Measurements from ENCODE around the gene MAGEA4. TPM values are rescaled to one million over a fixed set of nuclear protein-coding genes. Genes with fewer than 3 reads are reported as not detected.

Gene MAGEA4
- total and polyA plus RNA-seq, 2 of the 4 experiments (the other 2 are of a cell fraction) = not detected

GRCh38 chrX:151920101-151920500, 7.4 kb downstream of the MAGEA4 start:
- no peak for ATAC-seq (ENCODE audit: low read depth)
- Histone ChIP-seq H3K18ac (ENCODE audit: low read depth, low read length) (no peak overlapping the region), H3K56ac (ENCODE audit: extremely low read depth, insufficient read depth, low read length) (no peak overlapping the region), H3K4me1 (ENCODE audit: control insufficient read depth, insufficient read depth, low read length) (no peaks in the 10 kb centered on the region), H2AK5ac (ENCODE audit: low read depth, low read length) (no peak overlapping the region), H4K91ac (ENCODE audit: insufficient read depth, low read depth, low read length) (no peak overlapping the region), H3K23ac (ENCODE audit: low read depth, low read length) (no peak overlapping the region), H3K36me3 (ENCODE audit: control insufficient read depth, insufficient read depth, low read length) (no peaks in the 10 kb centered on the region), H2AK9ac (replicated peaks; ENCODE audit: low read depth, low read length, poor library complexity) (no peak overlapping the region), H2BK15ac (ENCODE audit: low read depth, low read length) (no peak overlapping the region), H4K5ac (ENCODE audit: low read depth, low read length) (no peak overlapping the region), H3K9me1 (ENCODE audit: insufficient read depth, low read length) (no peaks in the 10 kb centered on the region), H4K8ac (ENCODE audit: low read depth in 2 of 2, low read length in 2 of 2) (no peak overlapping the region), H3K27ac (ENCODE audit: insufficient read depth, low read length) (no peak overlapping the region), H3K9me3 (ENCODE audit: control insufficient read depth, insufficient read depth, low read length) (peaks cover 19% of the 10 kb centered on the region; the same call in 1 of the 2 replicates), H3K27me3 (ENCODE audit: control insufficient read depth, insufficient read depth, low read length) (no peaks in the 10 kb centered on the region), H2BK120ac (ENCODE audit: low read depth, low read length) (no peak overlapping the region), H3K14ac (replicated peaks; ENCODE audit: low read depth, low read length) (no peak overlapping the region), H4K20me1 (ENCODE audit: insufficient read depth, low read length) (no peaks in the 10 kb centered on the region), H3K4ac (ENCODE audit: low read depth, low read length) (no peak overlapping the region), H3K79me1 (ENCODE audit: low read depth in 1 of 2, low read length in 2 of 2) (no peaks in the 10 kb centered on the region), H3K4me2 (ENCODE audit: low read depth, low read length) (no peak overlapping the region), H2BK5ac (ENCODE audit: low read depth, low read length, poor library complexity, severe bottlenecking) (no peak overlapping the region), H2AFZ (replicated peaks; ENCODE audit: low read length, poor library complexity) (no peak overlapping the region), H2BK20ac (ENCODE audit: low read depth, low read length) (no peak overlapping the region), H3K4me3 (ENCODE audit: insufficient read depth, low read depth, low read length) (no peak overlapping the region), H3K9ac (ENCODE audit: low read depth, low read length) (no peak overlapping the region)
- no CpG with 5 or more reads among the region's 12 CpGs for whole genome bisulfite sequencing, 2 experiments (ENCODE audit: extremely low coverage in 2 of 2, insufficient read length in 1 of 2)
- POLR2A ChIA-PET (ENCODE audit: unreplicated experiment) = no interaction called here
- in situ Hi-C loops (cut with MboI; ENCODE audit: low sequenced_read_pairs) = no loop called here
- BruUV-seq (replicated peaks) = no TSS peak
- dilution Hi-C loops (cut with HindIII; ENCODE audit: low sequenced_read_pairs, unreplicated experiment) = no loop called here
- no peak for DNase-seq
- TF ChIP-seq POLR2A (IDR thresholded peaks at IDR 0.05; ENCODE audit: low read depth, low read length) (no peak), RAD21 (IDR thresholded peaks at IDR 0.05; ENCODE audit: low read length) (no peak), NFE2L2 (IDR thresholded peaks at IDR 0.05; ENCODE audit: low read depth, low read length) (no peak), CEBPB (IDR thresholded peaks at IDR 0.05; ENCODE audit: low read depth, low read length) (no peak), MXI1 (IDR thresholded peaks at IDR 0.05; ENCODE audit: borderline replicate concordance, low read depth, low read length) (no peak), CHD1 (IDR thresholded peaks at IDR 0.05; ENCODE audit: low read depth, low read length) (no peak), RFX5 (IDR thresholded peaks at IDR 0.05; ENCODE audit: low read depth, low read length) (no peak), BHLHE40 (IDR thresholded peaks at IDR 0.05; ENCODE audit: low read depth, low read length) (no peak), MAFK (IDR thresholded peaks at IDR 0.05; ENCODE audit: low read depth, low read length) (no peak), SMC3 (IDR thresholded peaks at IDR 0.05; ENCODE audit: low read depth, low read length) (no peak), MAZ (IDR thresholded peaks at IDR 0.05; ENCODE audit: borderline replicate concordance, low read depth, low read length) (no peak), ELK1 (IDR thresholded peaks at IDR 0.05; ENCODE audit: borderline replicate concordance, low read depth, low read length) (no peak), FOS (IDR thresholded peaks at IDR 0.05; ENCODE audit: low read depth, low read length) (no peak), RCOR1 (IDR thresholded peaks at IDR 0.05; ENCODE audit: insufficient replicate concordance, low read length) (no peak)
- TF ChIP-seq, protein P1, sequence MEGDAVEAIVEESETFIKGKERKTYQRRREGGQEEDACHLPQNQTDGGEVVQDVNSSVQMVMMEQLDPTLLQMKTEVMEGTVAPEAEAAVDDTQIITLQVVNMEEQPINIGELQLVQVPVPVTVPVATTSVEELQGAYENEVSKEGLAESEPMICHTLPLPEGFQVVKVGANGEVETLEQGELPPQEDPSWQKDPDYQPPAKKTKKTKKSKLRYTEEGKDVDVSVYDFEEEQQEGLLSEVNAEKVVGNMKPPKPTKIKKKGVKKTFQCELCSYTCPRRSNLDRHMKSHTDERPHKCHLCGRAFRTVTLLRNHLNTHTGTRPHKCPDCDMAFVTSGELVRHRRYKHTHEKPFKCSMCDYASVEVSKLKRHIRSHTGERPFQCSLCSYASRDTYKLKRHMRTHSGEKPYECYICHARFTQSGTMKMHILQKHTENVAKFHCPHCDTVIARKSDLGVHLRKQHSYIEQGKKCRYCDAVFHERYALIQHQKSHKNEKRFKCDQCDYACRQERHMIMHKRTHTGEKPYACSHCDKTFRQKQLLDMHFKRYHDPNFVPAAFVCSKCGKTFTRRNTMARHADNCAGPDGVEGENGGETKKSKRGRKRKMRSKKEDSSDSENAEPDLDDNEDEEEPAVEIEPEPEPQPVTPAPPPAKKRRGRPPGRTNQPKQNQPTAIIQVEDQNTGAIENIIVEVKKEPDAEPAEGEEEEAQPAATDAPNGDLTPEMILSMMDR (conservative IDR thresholded peaks at IDR 0.05; ENCODE audit: low read depth, low read length) = no peak
- TF ChIP-seq, protein P2, sequence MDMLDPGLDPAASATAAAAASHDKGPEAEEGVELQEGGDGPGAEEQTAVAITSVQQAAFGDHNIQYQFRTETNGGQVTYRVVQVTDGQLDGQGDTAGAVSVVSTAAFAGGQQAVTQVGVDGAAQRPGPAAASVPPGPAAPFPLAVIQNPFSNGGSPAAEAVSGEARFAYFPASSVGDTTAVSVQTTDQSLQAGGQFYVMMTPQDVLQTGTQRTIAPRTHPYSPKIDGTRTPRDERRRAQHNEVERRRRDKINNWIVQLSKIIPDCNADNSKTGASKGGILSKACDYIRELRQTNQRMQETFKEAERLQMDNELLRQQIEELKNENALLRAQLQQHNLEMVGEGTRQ (IDR thresholded peaks at IDR 0.05; ENCODE audit: low read depth, low read length) = no peak
- intact Hi-C loops (cut with micrococcal nuclease) = no loop called here
- CTCF ChIA-PET = no interaction called here

Measured in IMR-90 (cell line).